Suppressor macrophage (primary cell): ENCODE data around the gene NLRP1.

Experiments used
- DNase-seq, 4 experiments: peaks; one replicate each; pipeline ENCODE4 v3.0.0-alpha.2; 2020 to 2022

The NLRP1 gene

DNA sequence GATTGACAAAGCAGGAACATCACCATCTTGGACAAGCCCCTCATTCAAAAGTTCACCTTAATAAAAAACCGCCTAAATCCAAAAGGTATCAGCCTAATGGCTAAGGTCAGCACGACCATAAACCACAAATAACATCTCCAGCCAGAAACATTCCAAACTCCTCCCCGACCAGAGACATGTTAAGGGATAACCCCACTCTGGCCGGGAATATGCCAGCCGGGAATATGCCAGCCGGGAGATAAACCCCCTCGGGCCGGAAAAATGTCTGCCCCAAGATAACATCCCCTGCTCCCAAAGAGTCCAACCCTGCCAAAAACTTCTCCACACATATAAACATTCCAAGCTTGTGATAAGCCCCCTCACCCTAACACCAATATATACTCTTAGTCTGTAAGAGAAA, 116.9 kb downstream of the NLRP1 start:
- DNase-seq: no peak

DNA sequence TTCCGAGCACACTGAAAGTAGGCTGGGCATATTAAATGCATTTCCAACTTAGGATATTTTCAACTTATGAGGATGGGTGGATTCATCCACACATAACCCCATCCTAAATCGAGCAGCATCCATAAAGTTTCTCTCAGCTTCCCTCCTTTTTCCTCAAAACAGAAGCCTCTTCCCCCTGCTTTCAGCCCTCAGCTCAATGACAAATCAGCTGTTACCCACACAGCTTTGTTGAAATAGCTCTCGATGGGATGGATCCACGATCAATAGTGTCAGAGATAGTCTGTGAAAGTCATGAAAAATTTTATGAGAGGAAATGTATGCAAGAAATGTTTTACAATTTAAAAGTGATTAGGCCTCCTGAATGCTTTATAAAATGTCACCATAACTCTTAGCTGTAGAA, 118.0 kb downstream of the NLRP1 start:
- no peak for DNase-seq

DNA sequence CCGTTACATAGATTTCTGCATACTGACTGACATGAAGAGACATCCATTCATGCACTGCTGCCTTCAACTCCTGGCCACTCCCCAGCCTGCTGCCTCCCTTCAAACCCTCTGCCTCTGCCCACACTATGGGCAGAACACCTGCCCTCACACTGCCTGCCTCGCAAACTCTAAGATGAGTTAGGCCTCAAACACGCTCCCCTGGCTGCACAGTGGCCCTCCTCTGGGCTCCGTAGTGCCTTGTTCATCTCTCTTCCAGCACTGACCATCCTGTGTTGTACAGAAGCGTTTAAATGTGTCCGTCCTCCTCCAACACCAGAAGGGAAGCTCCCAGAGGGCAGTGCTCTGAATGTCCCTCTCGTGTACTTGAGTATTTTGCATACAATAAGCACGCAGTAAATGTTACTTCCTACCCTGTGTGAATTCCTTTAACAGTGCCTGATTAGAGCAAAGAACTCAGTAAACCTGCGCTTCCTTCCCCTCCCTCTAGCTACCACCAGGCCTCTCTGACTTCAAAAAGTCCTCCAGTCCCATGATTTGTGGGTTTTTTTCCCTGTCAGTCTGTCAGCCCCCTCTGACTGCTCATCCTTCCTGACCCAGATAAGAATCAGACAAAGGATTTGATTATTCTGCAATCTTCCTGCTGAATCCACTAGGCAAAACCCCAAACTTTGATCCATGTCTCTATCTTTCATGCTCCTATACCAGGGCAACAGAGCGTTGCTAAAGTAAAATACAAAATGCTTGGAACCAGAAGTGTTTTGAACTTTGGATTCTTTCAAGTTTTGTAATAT, 119.4 kb downstream of the NLRP1 start:
- DNase-seq: no peak
